GM19023 (cell line): ENCODE measurements around the gene KCTD11.

ENCODE experiments used
- ATAC-seq: cut with Tn5 transposase; IDR thresholded peaks from one replicate; pipeline ENCODE4 v1.9.1; 2021; ENCODE audit warnings: mild to moderate bottlenecking, moderate library complexity; ENCODE audit not compliant: unreplicated experiment

The KCTD11 gene

DNA sequence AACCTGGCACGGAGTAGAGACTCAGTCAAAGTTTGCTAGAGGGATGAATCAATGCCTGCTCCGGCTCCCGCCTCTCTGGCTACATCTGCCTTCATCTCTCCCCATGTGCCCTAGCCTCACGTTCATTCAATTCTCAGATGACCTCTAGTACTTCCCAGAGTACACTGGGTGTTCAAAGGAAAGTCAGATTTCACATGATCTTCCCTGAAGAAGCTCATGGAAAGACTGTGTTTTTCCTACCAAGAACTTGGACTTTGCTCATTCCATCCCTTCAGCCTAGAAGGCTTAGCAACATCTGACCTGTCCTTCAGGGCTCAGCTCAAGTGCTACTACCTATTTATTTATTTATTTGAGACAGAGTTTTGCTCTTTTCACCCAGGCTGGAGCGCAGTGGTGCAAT lies 17.9 kb downstream of the KCTD11 start:
- no peak for ATAC-seq

- no peak for ATAC-seq
Measured at GRCh38 chr17:7370853-7371252, 18.9 kb downstream of the KCTD11 start.

- ATAC-seq = no peak
Measured at GRCh38 chr17:7374353-7374752, 22.4 kb downstream of the KCTD11 start.

DNA sequence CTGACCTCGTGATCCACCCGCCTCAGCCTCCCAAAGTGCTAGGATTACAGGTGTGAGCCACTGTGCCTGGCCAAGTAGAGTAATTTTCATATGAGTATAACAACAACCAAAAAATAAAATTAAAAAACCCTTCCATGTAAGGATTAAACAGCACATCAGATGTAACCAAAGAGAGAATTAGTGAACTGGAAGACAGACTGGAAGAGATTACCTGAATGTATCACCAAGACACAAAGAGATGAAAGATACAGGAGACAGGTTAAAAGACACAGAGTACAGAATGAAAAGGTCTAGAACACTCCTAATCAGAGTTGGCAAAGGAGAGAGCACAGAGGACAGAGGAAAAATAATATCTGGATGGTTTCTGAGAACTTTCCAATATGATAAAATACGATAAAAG lies 27.2 kb downstream of the KCTD11 start:
- no peak for ATAC-seq

GRCh38 chr17:7380321-7380720 lies 28.4 kb downstream of the KCTD11 start:
- ATAC-seq = no peak

DNA sequence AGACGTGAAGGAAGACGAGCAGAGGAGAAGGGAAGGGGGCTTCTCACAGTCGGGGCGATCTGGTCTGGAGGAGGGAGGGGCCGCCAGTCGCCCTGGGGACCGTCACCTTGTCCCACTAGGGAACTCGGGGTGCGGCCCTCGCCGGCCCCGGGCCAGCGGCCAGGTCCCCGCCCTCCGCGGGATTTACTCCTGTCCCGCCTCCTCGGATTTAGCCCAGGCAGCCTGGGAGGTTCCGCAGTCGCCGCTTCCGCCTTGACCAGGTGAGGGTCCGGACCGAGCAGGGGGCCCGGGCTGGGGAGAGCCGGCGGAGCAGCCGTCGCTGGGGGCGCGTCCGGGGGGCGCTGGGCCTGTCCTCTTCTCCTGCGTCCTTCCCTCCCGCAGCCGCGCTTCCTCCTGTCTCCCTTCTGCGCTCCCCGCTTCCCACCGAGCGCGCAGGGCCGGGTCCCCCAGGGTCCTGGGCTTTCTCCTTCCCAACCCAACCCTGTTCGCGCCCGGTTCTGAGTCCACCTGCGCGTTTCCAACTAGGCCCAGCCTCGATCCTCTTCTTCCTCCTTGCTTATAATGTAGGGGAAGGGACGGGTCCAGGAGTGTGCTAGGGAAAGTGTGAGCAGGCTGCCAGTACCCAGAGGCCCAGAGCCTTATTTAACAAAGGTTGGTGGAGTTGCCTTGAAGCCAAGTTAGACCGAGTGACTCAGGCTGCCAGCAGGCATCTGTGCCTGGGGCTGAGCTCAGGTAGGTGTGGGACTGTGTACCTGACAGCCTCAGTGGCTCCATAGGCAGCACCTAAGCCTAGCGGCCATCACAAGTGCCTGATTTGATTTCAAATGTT lies 29.1 kb downstream of the KCTD11 start, which contains the start of gene TNK1:
TNK1 (plus strand) TSS at position 235 of the 829 bp plus-strand sequence. CDS start 1,838 bp downstream, outside the sequence.
- ATAC-seq = no peak

DNA sequence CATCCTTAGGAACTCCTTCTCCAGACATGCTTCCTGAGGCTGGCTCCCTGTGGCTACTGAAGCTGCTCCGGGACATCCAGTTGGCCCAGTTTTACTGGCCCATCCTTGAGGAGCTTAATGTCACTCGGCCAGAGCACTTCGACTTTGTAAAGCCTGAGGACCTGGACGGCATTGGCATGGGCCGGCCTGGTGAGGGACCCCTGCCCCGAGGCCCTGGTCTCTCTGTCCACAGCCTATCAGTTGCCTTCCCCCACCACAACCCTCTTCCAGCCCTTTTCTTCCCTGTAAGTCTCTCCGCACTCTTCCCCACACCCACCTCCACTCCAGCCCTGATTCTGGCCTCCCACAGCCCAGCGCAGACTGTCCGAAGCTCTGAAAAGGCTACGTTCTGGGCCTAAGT lies 30.9 kb downstream of the KCTD11 start:
- ATAC-seq = no peak

- no peak for ATAC-seq
Measured at GRCh38 chr17:7383371-7383741, 31.4 kb downstream of the KCTD11 start.

- ATAC-seq = peak; percentile 70
Measured at GRCh38 chr17:7383742-7384488, 32.0 kb downstream of the KCTD11 start.

DNA sequence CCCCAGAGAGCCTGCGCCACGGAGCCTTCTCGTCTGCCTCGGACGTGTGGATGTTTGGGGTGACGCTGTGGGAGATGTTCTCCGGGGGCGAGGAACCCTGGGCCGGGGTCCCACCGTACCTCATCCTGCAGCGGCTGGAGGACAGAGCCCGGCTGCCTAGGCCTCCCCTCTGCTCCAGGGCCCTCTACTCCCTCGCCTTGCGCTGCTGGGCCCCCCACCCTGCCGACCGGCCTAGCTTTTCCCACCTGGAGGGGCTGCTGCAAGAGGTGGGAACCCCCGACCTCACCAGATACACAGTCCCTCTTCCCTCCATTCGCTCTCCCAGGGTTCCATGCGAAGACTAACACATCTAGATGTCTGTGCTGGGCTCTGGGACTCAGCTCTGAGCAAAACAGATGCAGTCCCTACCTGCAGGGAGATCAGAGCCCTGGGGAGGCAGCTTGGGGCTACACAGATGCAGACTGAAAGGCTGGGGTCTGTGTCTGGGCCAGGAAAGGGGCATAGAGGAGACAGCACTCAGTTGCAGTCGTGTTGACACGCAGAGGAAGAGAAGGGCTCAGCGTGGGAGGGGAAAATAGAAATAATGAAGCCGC lies 32.6 kb downstream of the KCTD11 start:
- ATAC-seq = no peak

DNA sequence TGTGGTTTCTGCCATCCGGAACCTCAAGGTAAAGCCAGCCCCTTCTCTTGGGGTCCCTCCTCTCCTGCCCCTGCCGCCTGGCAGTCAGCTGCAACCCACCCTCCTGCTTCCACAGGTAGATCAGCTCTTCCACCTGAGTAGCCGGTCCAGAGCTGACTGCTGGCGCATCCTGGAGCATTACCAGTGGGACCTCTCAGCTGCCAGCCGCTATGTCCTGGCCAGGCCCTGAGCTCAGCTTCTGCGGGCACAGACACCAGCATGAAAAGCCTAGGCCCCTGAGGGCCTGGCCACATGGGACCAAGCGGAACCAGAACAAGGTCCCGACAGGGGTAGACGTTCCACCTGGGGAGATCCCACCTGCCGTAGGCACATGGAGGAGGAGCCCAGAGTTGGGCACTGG lies 36.9 kb downstream of the KCTD11 start:
- ATAC-seq = no peak

GRCh38 chr17:7389924-7390910 lies 38.3 kb downstream of the KCTD11 start:
- no peak for ATAC-seq

DNA sequence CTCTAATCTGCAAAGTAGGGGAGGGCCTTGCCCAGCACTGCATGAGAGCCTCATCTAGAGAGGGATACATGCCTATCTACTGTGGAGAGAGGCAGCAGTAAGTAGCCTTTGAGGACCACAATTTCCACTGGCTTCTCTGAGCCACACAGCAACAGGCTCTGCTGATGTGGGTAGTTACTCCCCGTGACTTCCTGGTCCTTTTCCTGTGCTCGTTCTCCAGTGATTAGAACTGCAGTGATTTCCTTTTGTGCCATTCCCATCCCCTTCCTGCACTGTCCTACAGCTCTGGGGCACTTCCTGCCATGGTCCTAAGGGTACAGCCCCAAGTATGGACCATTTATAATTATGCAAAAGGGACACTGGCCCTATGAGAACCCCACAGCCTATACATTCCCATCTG lies 39.3 kb downstream of the KCTD11 start:
- no peak for ATAC-seq

GRCh38 chr17:7392696-7393612 lies 41.0 kb downstream of the KCTD11 start:
- no peak for ATAC-seq

- peak; percentile 40 for ATAC-seq
Measured at GRCh38 chr17:7393613-7394451, 41.9 kb downstream of the KCTD11 start.

DNA sequence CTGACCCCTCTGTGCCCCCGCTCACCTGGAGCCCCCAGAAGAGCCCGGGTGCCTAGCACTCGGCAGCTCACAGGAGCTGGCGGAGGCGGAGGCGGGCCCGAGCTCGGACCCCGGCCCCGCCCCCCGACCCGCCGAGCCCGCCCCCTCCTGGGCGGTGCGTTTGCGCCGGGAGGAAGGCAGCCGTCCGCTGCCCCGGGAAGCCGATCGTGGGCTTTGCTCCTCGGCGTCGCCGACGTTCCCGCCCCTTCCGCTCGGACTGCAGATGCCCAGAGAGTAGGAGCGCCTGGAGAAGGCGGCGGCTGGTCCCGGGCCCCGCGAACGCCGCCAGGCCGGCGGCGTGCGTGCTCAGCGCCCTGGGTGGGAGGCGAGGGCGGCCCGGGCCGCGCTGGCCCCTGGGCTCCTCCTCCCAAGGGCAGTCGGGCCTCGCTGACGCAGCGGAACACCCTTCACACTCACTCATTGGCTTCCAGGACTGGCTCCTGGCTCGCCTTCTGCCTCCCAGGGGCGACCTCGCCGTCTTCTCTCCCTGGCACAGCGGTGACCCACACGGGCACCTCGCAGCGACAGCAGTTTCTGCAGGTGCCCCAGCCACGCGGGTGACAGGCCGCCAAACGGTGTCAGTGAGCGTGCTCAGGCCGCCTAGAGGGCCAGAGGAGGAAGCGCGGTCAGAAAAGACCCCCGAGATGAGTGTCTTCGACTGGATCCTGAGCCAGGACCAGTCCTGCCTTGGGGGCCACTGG lies 42.7 kb downstream of the KCTD11 start, which contains the start of gene PLSCR3:
PLSCR3 (minus strand) TSS at position 74 of the 740 bp plus-strand sequence. CDS start 415 bp downstream, outside the sequence.
- peak; percentile 86 for ATAC-seq

GRCh38 chr17:7396147-7396546 lies 44.2 kb downstream of the KCTD11 start:
- ATAC-seq = no peak

- no peak for ATAC-seq
Measured at GRCh38 chr17:7398612-7399011, 46.6 kb downstream of the KCTD11 start.
